Large intestine (tissue), 3 donors: ENCODE measurements around the gene GLDN. TPM values are rescaled to one million over a fixed set of nuclear protein-coding genes. Genes with fewer than 3 reads are reported as not detected.

ENCODE experiments used
- DNase-seq, 2 donors: peaks; one replicate each; pipeline versions ENCODE4 v3.0.0 to v3.0.0-alpha.2; 2013
- H3K27ac ChIP-seq: one replicate; pipeline ENCODE4 v1.5.1; 2013; ENCODE audit warnings: low read length
- H3K27me3 ChIP-seq: 2 replicates; pipeline ENCODE4 v1.6.1; 2013; ENCODE audit warnings: low read length; ENCODE audit not compliant: control insufficient read depth, insufficient read depth
- H3K36me3 ChIP-seq: 2 replicates; pipeline ENCODE4 v1.6.1; 2013; ENCODE audit warnings: low read length; ENCODE audit not compliant: control insufficient read depth, insufficient read depth
- H3K4me1 ChIP-seq: one replicate; pipeline ENCODE4 v1.6.1; 2013; ENCODE audit warnings: low read length; ENCODE audit not compliant: control insufficient read depth, insufficient read depth
- H3K4me3 ChIP-seq: one replicate; pipeline ENCODE4 v1.5.1; 2013; ENCODE audit warnings: low read length
- H3K9me3 ChIP-seq: one replicate; pipeline ENCODE4 v1.6.1; 2013; ENCODE audit warnings: mild to moderate bottlenecking, low read depth, low read length, moderate library complexity; ENCODE audit not compliant: control insufficient read depth
- WGBS: methylation state at CpG from one replicate; pipeline ENCODE4 v1.1.5; 2013; ENCODE audit warnings: low lambda C conversion rate; ENCODE audit not compliant: insufficient coverage; 5-methylcytosine and 5-hydroxymethylcytosine counted together
- polyA plus RNA-seq: library from polyadenylated mRNA; unstranded; fragments of 120-200 nt; gene quantifications from one replicate; pipeline ENCODE4 v1.2.1, GENCODE V29; 2013

Gene GLDN
- polyA plus RNA-seq, 1 donor: 0.64 TPM

- Histone ChIP-seq H3K27me3 (no peaks in the 10 kb centered on the region), H3K4me3 (no peak overlapping the region), H3K27ac (no peak overlapping the region), H3K36me3 (no peaks in the 10 kb centered on the region), H3K4me1 (peaks cover 10% of the 10 kb centered on the region), H3K9me3 (no peaks in the 10 kb centered on the region)
- DNase-seq: no peak
- whole genome bisulfite sequencing: 100% methylated on average over 1 of the region's 4 CpGs
Observed at GRCh38 chr15:51321316-51321715, 20.1 kb upstream of the GLDN start.

DNA sequence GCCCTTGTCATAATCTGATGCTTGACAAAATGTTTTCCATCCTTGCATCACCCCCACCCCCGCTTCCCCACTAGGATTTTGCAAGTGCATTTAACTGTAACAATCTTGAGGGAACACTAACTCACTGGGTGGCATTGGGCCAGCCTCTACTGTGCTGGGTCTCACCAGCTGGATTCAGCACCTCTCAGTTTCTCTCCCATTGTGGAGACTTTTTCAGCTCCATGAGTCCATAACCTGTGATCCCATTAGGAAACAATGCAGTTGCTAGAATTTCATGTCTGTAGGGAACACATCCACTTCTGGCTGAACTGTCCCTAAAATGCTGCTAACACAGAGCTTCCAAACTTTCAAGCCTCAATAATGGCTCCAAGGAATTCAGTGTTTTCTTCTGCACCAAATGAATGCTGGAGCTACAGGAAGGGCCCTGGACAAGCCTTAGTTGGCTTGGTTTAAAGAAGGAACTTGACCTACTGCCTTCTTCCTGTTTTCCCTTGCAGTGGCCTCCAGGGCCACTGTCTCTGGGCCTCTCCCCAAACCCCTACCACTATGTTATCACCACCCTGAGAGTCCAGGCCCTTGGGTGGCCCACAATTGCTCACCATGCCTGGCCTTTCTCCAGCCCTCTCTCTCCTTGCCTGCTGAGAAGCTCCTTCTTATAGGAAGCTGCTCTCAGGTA lies 18.7 kb upstream of the GLDN start:
- Histone ChIP-seq H3K4me3 (no peak overlapping the region), H3K36me3 (no peaks in the 10 kb centered on the region), H3K4me1 (peaks cover 6% of the 10 kb centered on the region), H3K27me3 (no peaks in the 10 kb centered on the region), H3K9me3 (no peaks in the 10 kb centered on the region), H3K27ac (no peak overlapping the region)
- DNase-seq: no peak
- no CpG with 5 or more reads among the region's 1 CpG for WGBS

DNA sequence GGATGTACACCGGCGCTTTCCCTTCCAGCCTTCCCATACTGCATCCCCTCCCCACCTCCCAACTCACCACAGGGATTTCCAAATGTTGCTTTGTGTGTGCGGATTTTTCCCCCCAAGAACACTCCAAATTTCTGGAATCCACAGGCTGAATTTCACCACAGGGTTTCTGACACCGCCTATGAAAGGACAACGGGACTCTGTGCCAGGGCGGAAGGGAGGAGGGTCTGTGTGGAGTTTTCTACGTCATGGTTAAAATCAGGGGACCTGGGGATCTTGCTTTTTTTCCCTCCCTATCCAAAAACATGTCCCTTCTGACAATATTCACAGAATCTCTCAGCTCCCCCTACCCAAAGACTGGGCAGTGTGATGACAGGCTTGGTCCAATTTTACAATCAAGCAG lies 17.7 kb upstream of the GLDN start:
- peaks cover 6% of the 10 kb centered on the region for H3K4me1 ChIP-seq
- no peak overlapping the region for H3K4me3 ChIP-seq
- H3K36me3 ChIP-seq: no peaks in the 10 kb centered on the region
- WGBS: no CpG with 5 or more reads among the region's 7 CpGs
- H3K27me3 ChIP-seq: no peaks in the 10 kb centered on the region
- no peak for DNase-seq
- no peak overlapping the region for H3K27ac ChIP-seq
- no peaks in the 10 kb centered on the region for H3K9me3 ChIP-seq

GRCh38 chr15:51325167-51325566 lies 16.3 kb upstream of the GLDN start:
- no peaks in the 10 kb centered on the region for H3K4me1 ChIP-seq
- WGBS: no CpG with 5 or more reads among the region's 3 CpGs
- H3K36me3 ChIP-seq: no peaks in the 10 kb centered on the region
- no peaks in the 10 kb centered on the region for H3K9me3 ChIP-seq
- no peaks in the 10 kb centered on the region for H3K27me3 ChIP-seq
- no peak for DNase-seq
- H3K27ac ChIP-seq: no peak overlapping the region
- H3K4me3 ChIP-seq: no peak overlapping the region

DNA sequence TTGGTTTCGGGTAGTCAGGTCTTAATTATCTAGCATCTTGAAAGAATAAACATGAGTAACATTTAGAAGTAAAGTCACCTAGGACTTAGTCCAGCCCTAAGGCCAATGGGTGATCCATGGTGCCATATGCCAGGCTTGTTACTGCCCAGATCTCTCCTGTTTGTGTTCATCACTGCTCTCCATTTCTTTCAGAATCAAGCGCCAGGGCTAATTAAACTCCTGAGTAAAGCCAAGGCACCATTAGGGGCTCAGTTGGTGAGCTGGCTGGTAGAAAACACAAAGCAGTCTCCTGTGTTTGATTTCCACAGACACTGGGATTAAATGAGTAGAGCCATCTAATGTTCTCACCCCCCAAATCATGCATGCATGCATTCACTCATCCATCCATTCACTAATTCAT lies 14.4 kb upstream of the GLDN start:
- 80% methylated on average over 1 of the region's 2 CpGs for WGBS
- no peaks in the 10 kb centered on the region for H3K9me3 ChIP-seq
- no peak for DNase-seq

DNA sequence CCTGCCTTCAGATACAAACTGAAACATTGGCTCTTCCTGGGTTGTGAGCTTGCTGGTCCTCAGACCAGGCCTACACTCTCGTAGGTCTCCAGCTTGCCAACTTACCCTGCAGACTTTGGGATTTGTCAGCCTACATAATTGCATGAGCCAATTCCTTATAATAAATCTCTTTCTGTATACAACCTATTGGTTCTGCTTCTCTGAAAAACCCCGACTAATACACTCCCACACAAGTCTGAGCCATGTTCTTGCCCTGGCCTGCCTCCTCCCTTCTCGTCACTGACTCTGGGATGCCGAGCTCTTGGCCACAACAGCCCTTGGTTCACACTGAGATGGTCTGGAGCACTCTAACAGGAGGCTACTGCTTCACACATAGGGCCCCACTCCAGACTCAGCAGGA lies 12.5 kb upstream of the GLDN start:
- Histone ChIP-seq H3K9me3 (no peaks in the 10 kb centered on the region), H3K36me3 (no peaks in the 10 kb centered on the region), H3K27me3 (no peaks in the 10 kb centered on the region), H3K4me3 (no peak overlapping the region), H3K4me1 (no peaks in the 10 kb centered on the region), H3K27ac (no peak overlapping the region)
- WGBS: no CpG with 5 or more reads among the region's 4 CpGs
- DNase-seq: no peak

More for the DNA sequence above, 14.4 kb upstream of the GLDN start:
- Histone ChIP-seq H3K27ac (no peak overlapping the region), H3K36me3 (no peaks in the 10 kb centered on the region), H3K4me3 (no peak overlapping the region), H3K4me1 (no peaks in the 10 kb centered on the region), H3K27me3 (no peaks in the 10 kb centered on the region)

GRCh38 chr15:51331141-51331540 lies 10.3 kb upstream of the GLDN start:
- H3K36me3 ChIP-seq: no peaks in the 10 kb centered on the region
- no peaks in the 10 kb centered on the region for H3K9me3 ChIP-seq
- no peaks in the 10 kb centered on the region for H3K4me1 ChIP-seq
- H3K27ac ChIP-seq: no peak overlapping the region
- no peak overlapping the region for H3K4me3 ChIP-seq
- 14% methylated on average over 1 of the region's 5 CpGs for WGBS
- no peaks in the 10 kb centered on the region for H3K27me3 ChIP-seq
- DNase-seq: peak; percentile 29 to 52

DNA sequence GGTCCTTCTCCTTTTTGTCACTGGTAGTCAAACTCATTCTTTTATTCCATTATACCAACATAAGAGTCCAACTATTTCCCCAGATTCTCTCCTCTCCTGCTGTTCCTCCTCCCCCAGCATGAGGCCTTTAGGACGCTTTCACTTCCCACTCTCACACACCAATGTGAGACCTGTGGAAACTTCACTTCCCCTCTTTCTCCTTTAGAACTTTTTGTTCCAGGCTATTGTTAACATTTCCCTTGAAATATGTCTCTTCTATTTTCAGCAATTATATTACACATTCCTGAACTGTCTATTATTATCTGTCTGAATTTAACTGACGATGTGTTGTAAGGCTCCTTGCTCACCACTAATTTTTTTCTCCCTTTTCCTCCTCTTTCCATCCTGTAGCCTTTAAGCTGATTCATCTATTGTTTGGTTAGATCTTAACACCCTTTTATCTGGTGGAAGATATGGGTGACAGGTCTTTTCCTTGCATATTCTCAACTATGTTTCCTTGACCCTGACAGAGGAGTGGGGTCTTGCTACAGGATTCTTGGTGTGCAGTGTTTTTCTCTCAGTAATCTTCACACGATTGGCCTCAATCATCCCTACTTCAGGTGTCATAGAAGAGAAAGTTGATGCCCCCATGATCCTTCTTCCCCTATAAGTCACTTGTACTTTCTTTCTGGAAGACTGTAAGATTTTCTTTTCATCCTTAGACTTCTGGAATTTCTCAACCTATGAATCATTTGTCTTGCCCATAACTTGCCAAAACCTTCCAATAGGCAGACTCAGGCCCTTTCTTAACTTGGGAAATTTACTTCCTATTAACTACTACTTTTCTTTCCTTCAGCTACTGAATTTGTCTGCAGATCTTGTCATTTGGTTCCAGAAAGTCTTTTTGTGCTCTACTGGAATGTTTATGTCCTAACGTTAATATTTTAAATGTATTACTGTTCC lies 9.0 kb upstream of the GLDN start:
- Histone ChIP-seq H3K4me1 (no peaks in the 10 kb centered on the region), H3K27me3 (no peaks in the 10 kb centered on the region), H3K27ac (no peak overlapping the region), H3K9me3 (no peaks in the 10 kb centered on the region), H3K36me3 (no peaks in the 10 kb centered on the region), H3K4me3 (no peak overlapping the region)
- DNase-seq: no peak
- 90% methylated on average over 3 of the region's 4 CpGs for WGBS

DNA sequence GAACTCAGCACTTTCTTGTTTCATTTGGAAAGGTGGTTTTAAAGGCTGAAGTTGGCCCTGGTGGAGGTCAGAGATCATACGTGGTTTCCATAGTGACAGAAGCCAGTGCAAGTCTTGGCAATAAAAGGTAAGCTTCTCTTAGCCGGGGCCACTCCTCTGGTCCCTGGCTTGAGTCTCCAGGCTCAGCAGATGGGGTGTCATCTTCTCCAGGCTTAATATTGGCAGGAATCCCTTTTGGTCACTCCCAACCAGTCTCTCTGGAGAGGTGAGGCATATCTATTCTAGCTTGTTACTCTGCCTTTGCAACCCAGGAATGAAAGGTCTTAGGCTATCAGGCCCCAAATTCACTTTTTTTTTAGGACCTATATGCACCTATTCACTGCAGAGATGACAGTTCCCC lies 7.9 kb upstream of the GLDN start:
- Histone ChIP-seq H3K27ac (no peak overlapping the region), H3K4me3 (no peak overlapping the region), H3K4me1 (no peaks in the 10 kb centered on the region), H3K27me3 (no peaks in the 10 kb centered on the region), H3K36me3 (no peaks in the 10 kb centered on the region), H3K9me3 (no peaks in the 10 kb centered on the region)
- no peak for DNase-seq
- WGBS: no CpG with 5 or more reads among the region's 2 CpGs

DNA sequence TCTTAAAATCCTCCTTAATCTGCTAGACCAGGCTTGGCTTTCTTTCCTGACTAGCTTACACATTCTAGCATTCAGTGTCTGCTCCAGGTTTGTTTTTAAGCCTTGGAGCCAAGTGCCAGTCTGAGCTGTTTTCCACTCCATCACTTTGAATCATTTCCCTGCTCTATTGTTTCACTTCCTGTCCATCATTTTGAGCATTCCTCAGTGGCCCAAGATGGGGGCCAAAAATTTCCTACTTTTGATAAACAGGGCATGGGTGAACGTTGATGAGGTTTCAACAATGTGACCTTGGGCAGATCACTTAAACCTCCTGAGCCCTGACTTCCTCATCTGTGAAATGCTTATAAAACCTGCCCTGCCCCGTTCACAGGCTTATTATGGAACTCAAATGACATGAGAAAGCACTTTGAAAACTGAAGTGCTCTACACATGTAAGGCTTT lies 7.4 kb upstream of the GLDN start:
- no peak overlapping the region for H3K27ac ChIP-seq
- 20% methylated on average over 1 of the region's 2 CpGs for WGBS
- DNase-seq: no peak

More for the DNA sequence above, 7.4 kb upstream of the GLDN start:
- Histone ChIP-seq H3K4me3 (no peak overlapping the region), H3K9me3 (no peaks in the 10 kb centered on the region), H3K36me3 (no peaks in the 10 kb centered on the region), H3K4me1 (no peaks in the 10 kb centered on the region), H3K27me3 (no peaks in the 10 kb centered on the region)
